ENCODE results near the gene RIT1. TPM values are rescaled to one million over a fixed set of nuclear protein-coding genes. Genes with fewer than 3 reads are reported as not detected.
A peak's percentile ranks its signal among the peaks of the same experiment; 100 is the strongest.

Gene RIT1
- total RNA-seq, 2 experiments from 2014 or later, result 21.6 to 24.1 TPM

- no peaks in the 10 kb centered on the region for H3K27me3 Mint-ChIP-seq
- H3K27ac Mint-ChIP-seq, result peak overlapping the region; percentile 98
- peaks cover 21% of the 10 kb centered on the region for H3K4me1 Mint-ChIP-seq (ENCODE audit: low read depth)
- intact Hi-C loops (cut with micrococcal nuclease), result no loop called here
- no peaks in the 10 kb centered on the region for H3K9me3 Mint-ChIP-seq
- POLR2A ChIA-PET, result interaction anchor here (1.1 to 1.2 kb wide), 2 partner anchors 24 to 30 kb away, joined by 3 to 4 read pairs; no protein-coding TSS in a partner anchor
- ATAC-seq, result peak; percentile 37
- H3K4me3 Mint-ChIP-seq, result peak overlapping the region; percentile 94
- H3K36me3 Mint-ChIP-seq (ENCODE audit: low read depth), result peaks cover 42% of the 10 kb centered on the region
- DNase-seq, result peak; percentile 27
- CTCF ChIA-PET, result interaction anchor here (1.3 kb wide), 1 partner anchor 54 kb away, joined by 3 read pairs; the partner anchor contains the start of gene GON4L
- no peak for TF ChIP-seq CTCF (IDR thresholded peaks at IDR 0.05)
Measured at GRCh38 chr1:155910621-155911121, 478 bp downstream of the RIT1 start.

- TF ChIP-seq CTCF (IDR thresholded peaks at IDR 0.05), result no peak
- ChIA-PET CTCF (interaction anchor here (1.3 kb wide), 1 partner anchor 53 kb away, joined by 3 read pairs; the partner anchor contains the start of gene GON4L), POLR2A (interaction anchor here (1.2 kb wide), 1 partner anchor 30 kb away, joined by 3 read pairs; no protein-coding TSS in a partner anchor)
- peaks cover 41% of the 10 kb centered on the region for H3K36me3 Mint-ChIP-seq (ENCODE audit: low read depth)
- H3K9me3 Mint-ChIP-seq, result no peaks in the 10 kb centered on the region
- H3K27ac Mint-ChIP-seq, result peak overlapping the region; percentile 98
- no peak for ATAC-seq
- peak overlapping the region; percentile 94 for H3K4me3 Mint-ChIP-seq
- peaks cover 21% of the 10 kb centered on the region for H3K4me1 Mint-ChIP-seq (ENCODE audit: low read depth)
- H3K27me3 Mint-ChIP-seq, result no peaks in the 10 kb centered on the region
- intact Hi-C loops (cut with micrococcal nuclease), result no loop called here
- DNase-seq, result no peak
Measured at GRCh38 chr1:155909894-155910293, 1.3 kb downstream of the RIT1 start.

- no peaks in the 10 kb centered on the region for H3K9me3 Mint-ChIP-seq
- H3K27ac Mint-ChIP-seq, result peak overlapping the region; percentile 61
- ChIA-PET CTCF (interaction anchor here (0.6 to 1.8 kb wide), 5 partner anchors 12 to 113 kb away, joined by 3 to 7 read pairs (median 3); no protein-coding TSS in a partner anchor), POLR2A (interaction anchor here (0.6 to 1.2 kb wide), 2 partner anchors 9 kb away, joined by 3 to 4 read pairs; no protein-coding TSS in a partner anchor)
- H3K4me3 Mint-ChIP-seq, result no peak overlapping the region
- ATAC-seq (no peak), DNase-seq (no peak)
- H3K36me3 Mint-ChIP-seq (ENCODE audit: low read depth), result peaks cover 46% of the 10 kb centered on the region
- H3K4me1 Mint-ChIP-seq (ENCODE audit: low read depth), result peaks cover 4% of the 10 kb centered on the region
- intact Hi-C loops (cut with micrococcal nuclease), result no loop called here
- TF ChIP-seq CTCF (IDR thresholded peaks at IDR 0.05), result no peak
- no peaks in the 10 kb centered on the region for H3K27me3 Mint-ChIP-seq
Measured at GRCh38 chr1:155904261-155904660, 6.9 kb downstream of the RIT1 start.

DNA sequence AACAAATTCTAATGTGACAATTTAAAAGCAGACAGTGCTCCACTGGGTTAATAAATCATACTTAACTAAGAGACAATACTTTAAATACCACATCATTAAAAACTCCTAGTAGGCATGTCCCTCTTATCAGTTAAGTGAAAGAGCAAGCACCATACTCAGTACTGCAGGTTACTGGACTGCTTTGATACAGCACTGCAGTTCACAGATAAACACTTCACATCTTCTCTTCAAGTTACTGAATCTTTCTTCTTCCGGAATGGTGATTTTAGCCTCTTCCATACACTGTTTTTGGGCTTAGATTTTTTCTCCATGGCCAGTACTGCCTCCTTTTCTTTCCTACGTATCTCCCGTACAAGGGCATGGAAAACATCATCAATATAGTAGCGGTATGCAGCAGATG is 11.0 kb downstream of the RIT1 start:
- Mint-ChIP-seq H3K4me3 (no peak overlapping the region), H3K27ac (no peak overlapping the region), H3K36me3 (ENCODE audit: low read depth) (peaks cover 48% of the 10 kb centered on the region), H3K27me3 (no peaks in the 10 kb centered on the region), H3K9me3 (no peaks in the 10 kb centered on the region), H3K4me1 (ENCODE audit: low read depth) (peaks cover 7% of the 10 kb centered on the region)
- DNase-seq (no peak), ATAC-seq (no peak)
- intact Hi-C loops (cut with micrococcal nuclease), result no loop called here
- POLR2A ChIA-PET, result interaction anchor here (0.7 kb wide), 1 partner anchor 40 kb away, joined by 3 read pairs; no protein-coding TSS in a partner anchor
- no peak for TF ChIP-seq CTCF (IDR thresholded peaks at IDR 0.05)
- CTCF ChIA-PET, result no interaction called here

- CTCF ChIA-PET, result interaction anchor here (2.5 kb wide), 1 partner anchor 90 kb away, joined by 8 read pairs; no protein-coding TSS in a partner anchor
- no peak for DNase-seq
- peaks cover 7% of the 10 kb centered on the region for H3K4me1 Mint-ChIP-seq (ENCODE audit: low read depth)
- H3K4me3 Mint-ChIP-seq, result no peak overlapping the region
- peaks cover 47% of the 10 kb centered on the region for H3K36me3 Mint-ChIP-seq (ENCODE audit: low read depth)
- POLR2A ChIA-PET, result no interaction called here
- ATAC-seq, result no peak
- no peaks in the 10 kb centered on the region for H3K9me3 Mint-ChIP-seq
- no peaks in the 10 kb centered on the region for H3K27me3 Mint-ChIP-seq
- intact Hi-C loops (cut with micrococcal nuclease), result no loop called here
- peak overlapping the region; percentile 32 for H3K27ac Mint-ChIP-seq
- TF ChIP-seq CTCF (IDR thresholded peaks at IDR 0.05), result no peak
Measured at GRCh38 chr1:155899683-155900082, 11.5 kb downstream of the RIT1 start.
